ENCODE measurements around the gene SMKR1. TPM values are rescaled to one million over a fixed set of nuclear protein-coding genes. Genes with fewer than 3 reads are reported as not detected.
"Not testable (repeated sequence)": the region's sequence is repeated elsewhere in the genome, so short reads cannot be mapped to it uniquely, and the experiment has no call there.

SMKR1 gene
- total and polyA plus RNA-seq, 9 of the 15 experiments (the other 6 are each of a cell fraction or from before 2014, with no cell fraction given), result 0.58 to 1.8 (median 0.93) TPM; not detected in 1

- no peak for TF ChIP-seq GTF3C2 (IDR thresholded peaks at IDR 0.05; ENCODE audit: borderline replicate concordance, extremely low read depth, insufficient read length)
- no peak for TF ChIP-seq MLLT1 (IDR thresholded peaks at IDR 0.05)
- no peak for TF ChIP-seq BRF1 (IDR thresholded peaks at IDR 0.05; ENCODE audit: borderline replicate concordance, extremely low read depth, insufficient read length)
These were observed 30.0 kb downstream of the SMKR1 start (continued) for GRCh38 chr7:129532375-129532774.

GRCh38 chr7:129534558-129535274, 32.4 kb downstream of the SMKR1 start:
- ATAC-seq, result peak; percentile 35; the same call in 2 of the 3 replicates
- H4K20me1 ChIP-seq (replicated peaks; ENCODE audit: control insufficient read depth, insufficient read depth, low read length); intact Hi-C loops (cut with micrococcal nuclease); H3K4me2 ChIP-seq (ENCODE audit: insufficient read depth, low read length); BruUV-seq (replicated peaks); POLR2A ChIA-PET; H3K4me3 ChIP-seq; CTCF ChIA-PET (ENCODE audit: low intra/inter-chr PET ratio); H3K9ac ChIP-seq (ENCODE audit: insufficient read depth in 1 of 2, low read depth in 2 of 2, low read length in 2 of 2); DNase-seq (ENCODE audit: extremely low read depth in 1 of 4, low spot score in 3 of 4); H3K36me3 ChIP-seq (ENCODE audit: control insufficient read depth, insufficient read depth, low read length); H3K9me3 ChIP-seq (replicated peaks; ENCODE audit: control insufficient read depth, insufficient read depth, low read depth, low read length); H3K9me1 ChIP-seq (ENCODE audit: control insufficient read depth, insufficient read depth, low read length); in situ Hi-C loops (cut with MboI); H3K79me2 ChIP-seq (ENCODE audit: control insufficient read depth, insufficient read depth, low read length); H3K4me1 ChIP-seq (replicated peaks in 1 of 2; ENCODE audit: control insufficient read depth in 2 of 2, insufficient read depth in 2 of 2, low read length in 2 of 2); H3K27ac ChIP-seq (ENCODE audit: extremely low read depth, low read depth, low read length); FAIRE-seq; TF ChIP-seq TOE1 (CRISPR knock-in tag; IDR thresholded peaks at IDR 0.05; ENCODE audit: borderline replicate concordance, low read depth): not testable (repeated sequence)
- WGBS (ENCODE audit: insufficient coverage, low coverage, missing lambda C conversion rate), result 65% methylated on average over 19 of the region's 20 CpGs
- Histone ChIP-seq H2AFZ (ENCODE audit: low read depth, low read length) (peak overlapping the region; percentile 47; the same call in 1 of the 2 replicates), H3K27me3 (ENCODE audit: control insufficient read depth in 2 of 2, insufficient read depth in 2 of 2, low read length in 2 of 2) (peaks cover 5 to 23% of the 10 kb centered on the region in 2 experiments; a peak in 3 of 5 replicates)
- TF ChIP-seq MAX (CRISPR knock-in tag; IDR thresholded peaks at IDR 0.05) (peak; percentile 29; the same call in 1 of the 2 replicates), STAT6 (CRISPR knock-in tag; IDR thresholded peaks at IDR 0.05) (0 out of 2 replicates have a peak, but pooled peaks have one; percentile 20), USF1 (CRISPR knock-in tag; IDR thresholded peaks at IDR 0.05) (peak; percentile 71), TOE1 (IDR thresholded peaks at IDR 0.05; ENCODE audit: borderline replicate concordance) (0 out of 2 replicates have a peak, but pooled peaks have one; percentile 25), EHMT2 (IDR thresholded peaks at IDR 0.05) (peak; percentile 29; the same call in 1 of the 2 replicates), RAD51 (IDR thresholded peaks at IDR 0.05; ENCODE audit: borderline replicate concordance, low read depth) (peak; percentile 53; the same call in 1 of the 2 replicates)
